Fibroblast of the aortic adventitia (primary cell): ENCODE measurements around the gene KRTAP25-1. TPM values are rescaled to one million over a fixed set of nuclear protein-coding genes. Genes with fewer than 3 reads are reported as not detected.
A peak's percentile ranks its signal among the peaks of the same experiment; 100 is the strongest.

Experiments
- DNase-seq: peaks from one replicate; pipeline ENCODE4 v3.0.0-alpha.2; 2010; ENCODE audit warnings: low read depth
- H3K4me3 ChIP-seq: 2 replicates; pipeline ENCODE4 v1.5.1; 2011; ENCODE audit warnings: low read depth, mild to moderate bottlenecking, control low read depth, low read length, moderate library complexity
- total RNA-seq: library from RNA; depleted of rRNA; stranded (reverse); fragments of >200 nt; gene quantifications from 2 replicates; pipeline ENCODE4 v1.2.3, GENCODE V29; 2012; ENCODE audit warnings: low replicate concordance
- TF ChIP-seq, protein P1 (sequence below): IDR thresholded peaks from 2 replicates; pipeline ENCODE4 v1.5.1; 2011; ENCODE audit warnings: mild to moderate bottlenecking, low read length, control low read depth, inconsistent platforms; ENCODE audit not compliant: insufficient read depth

The KRTAP25-1 gene
- total RNA-seq, 1 donor: not detected

DNA sequence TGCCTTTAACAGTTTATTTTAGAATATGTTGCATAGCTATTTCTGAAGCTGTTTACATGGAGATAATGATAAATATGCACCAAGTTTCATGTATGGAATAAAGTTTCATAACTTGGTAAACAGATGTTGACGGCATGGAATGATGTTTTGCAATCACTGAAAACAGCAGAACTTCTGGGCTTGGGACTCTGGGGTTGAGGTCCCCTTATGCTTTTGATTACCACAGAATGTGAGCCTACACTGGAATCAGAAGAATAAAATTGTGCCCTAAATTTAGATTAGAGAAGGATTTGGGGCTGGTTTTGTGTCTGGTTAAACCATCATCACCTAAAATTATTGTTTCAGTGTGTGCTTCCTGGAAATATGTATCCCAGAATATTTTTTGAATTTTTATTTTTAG, 17.7 kb downstream of the KRTAP25-1 start:
- DNase-seq: no peak
- H3K4me3 ChIP-seq: no peak overlapping the region
- TF ChIP-seq, protein P1, sequence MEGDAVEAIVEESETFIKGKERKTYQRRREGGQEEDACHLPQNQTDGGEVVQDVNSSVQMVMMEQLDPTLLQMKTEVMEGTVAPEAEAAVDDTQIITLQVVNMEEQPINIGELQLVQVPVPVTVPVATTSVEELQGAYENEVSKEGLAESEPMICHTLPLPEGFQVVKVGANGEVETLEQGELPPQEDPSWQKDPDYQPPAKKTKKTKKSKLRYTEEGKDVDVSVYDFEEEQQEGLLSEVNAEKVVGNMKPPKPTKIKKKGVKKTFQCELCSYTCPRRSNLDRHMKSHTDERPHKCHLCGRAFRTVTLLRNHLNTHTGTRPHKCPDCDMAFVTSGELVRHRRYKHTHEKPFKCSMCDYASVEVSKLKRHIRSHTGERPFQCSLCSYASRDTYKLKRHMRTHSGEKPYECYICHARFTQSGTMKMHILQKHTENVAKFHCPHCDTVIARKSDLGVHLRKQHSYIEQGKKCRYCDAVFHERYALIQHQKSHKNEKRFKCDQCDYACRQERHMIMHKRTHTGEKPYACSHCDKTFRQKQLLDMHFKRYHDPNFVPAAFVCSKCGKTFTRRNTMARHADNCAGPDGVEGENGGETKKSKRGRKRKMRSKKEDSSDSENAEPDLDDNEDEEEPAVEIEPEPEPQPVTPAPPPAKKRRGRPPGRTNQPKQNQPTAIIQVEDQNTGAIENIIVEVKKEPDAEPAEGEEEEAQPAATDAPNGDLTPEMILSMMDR: no peak

DNA sequence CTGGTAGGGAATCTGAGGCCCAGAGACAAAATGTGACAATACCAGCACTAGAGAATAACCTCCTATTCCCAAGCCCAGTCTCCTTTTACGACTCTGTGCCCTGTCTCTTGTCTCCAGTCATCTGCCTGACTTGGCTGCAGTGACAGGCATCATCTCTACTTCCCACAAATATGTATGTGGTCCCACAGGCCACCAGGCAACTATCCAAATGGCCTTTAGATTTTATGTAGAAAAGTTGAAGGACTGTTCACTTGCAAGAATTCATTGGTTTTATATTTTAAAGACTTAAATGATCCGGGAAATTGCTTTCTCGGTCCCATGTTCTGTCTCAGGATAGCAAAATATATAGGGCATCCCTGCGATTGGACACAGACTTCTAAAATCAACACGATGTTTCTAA, 18.2 kb downstream of the KRTAP25-1 start:
- H3K4me3 ChIP-seq: no peak overlapping the region
- no peak for DNase-seq
- TF ChIP-seq, protein P1: no peak

DNA sequence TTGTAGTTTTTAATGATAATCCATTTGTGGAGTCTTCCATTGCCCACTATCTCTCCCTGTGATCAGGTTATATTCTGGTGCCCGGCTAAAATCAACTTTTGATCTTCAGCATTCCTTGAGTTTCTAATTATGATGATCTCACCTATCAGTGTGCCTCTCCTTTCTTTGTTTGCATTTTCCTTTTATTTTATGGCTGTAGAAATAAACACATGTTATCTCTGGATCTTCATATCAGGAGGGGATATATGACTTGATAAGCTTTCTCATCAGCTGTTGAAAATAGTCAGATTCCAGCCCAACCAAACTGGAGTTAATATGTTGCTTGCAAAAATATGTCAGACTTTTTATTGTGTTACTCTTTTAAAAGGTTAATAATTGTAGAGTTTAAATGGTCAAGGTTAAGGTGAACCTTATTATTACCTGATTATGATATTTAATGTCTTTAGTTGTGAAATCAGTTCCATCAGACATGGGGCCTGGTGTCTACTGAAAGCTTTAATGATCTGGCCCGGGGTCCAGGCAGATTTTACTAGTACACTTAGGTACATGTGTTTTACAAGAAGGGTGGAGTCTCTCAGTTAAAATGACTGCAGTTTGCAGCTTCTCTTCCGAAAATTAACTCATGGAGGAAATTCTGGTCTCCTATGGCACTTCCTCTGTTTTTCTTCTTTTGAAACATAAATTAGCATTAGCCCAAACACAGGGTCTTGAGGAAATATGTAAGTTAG, 19.3 kb downstream of the KRTAP25-1 start:
- H3K4me3 ChIP-seq: no peak overlapping the region
- no peak for DNase-seq
- TF ChIP-seq, protein P1: no peak

DNA sequence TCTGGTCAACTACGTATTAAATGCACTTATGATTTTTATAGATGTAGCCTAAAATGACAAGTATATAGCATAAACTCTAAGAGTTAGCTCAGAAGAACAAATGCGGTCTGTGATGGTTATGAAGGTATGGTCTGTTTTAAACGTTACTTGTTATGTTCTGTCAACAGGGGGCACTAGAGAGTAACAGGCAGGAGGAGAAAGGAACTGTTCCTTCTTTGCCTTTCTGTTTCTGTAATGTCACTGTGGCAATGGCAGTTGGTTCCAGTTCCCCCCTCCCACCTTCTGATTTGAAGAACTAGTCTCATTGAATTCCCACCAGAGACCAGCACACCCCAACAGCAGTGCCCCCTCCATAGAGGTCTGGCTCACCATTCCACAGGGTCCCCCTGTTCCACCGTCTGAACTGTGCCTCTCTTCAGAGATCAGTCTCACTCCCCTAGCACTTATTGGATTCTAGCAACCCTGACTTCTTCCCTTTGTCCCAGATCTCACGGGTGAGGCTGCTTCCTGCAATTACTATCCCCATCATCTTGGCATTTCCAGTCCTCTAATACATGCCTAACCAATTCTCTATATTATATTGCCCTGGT, 20.6 kb downstream of the KRTAP25-1 start:
- TF ChIP-seq, protein P1: no peak
- H3K4me3 ChIP-seq: no peak overlapping the region
- DNase-seq: no peak

DNA sequence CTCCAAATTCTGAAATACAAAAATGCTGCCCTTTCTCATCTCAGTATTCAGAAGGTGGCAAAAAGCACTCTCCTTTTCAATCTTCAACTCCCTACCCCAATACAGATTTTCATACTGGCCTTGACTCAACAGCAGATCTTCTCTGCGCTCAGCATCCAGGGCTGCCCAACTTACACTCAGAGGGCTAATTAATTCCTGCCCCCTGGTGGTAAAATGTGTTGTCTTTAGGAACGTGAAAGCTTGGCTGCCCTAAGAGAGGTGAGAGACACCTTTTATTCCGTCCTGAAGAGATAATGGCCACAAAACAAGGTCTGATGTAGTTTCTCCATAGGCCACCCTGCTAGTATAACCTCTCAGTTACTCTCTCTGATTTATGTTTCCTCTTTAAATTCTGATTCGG, 31.5 kb downstream of the KRTAP25-1 start:
- no peak overlapping the region for H3K4me3 ChIP-seq
- TF ChIP-seq, protein P1: no peak
- peak; percentile 2 for DNase-seq

DNA sequence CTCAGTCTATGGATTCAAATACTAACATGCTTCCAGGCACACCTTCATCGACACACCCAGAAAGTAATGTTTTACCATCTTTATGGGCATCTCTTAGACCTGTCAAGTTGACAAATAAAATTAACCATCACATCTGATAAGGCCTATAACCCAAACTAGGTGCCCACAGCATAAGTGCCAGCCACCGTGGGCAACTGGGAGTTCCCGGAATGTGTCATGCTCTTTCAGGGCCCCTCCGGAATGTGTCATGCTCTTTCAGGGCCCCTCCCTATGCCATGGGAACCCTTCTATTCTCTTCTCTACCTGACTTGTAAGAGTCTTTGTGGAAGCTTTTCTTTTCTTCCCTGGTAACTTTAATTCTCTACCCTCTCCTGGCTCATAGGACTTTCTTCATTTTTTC, 33.2 kb downstream of the KRTAP25-1 start:
- H3K4me3 ChIP-seq: no peak overlapping the region
- TF ChIP-seq, protein P1: no peak
- DNase-seq: no peak

DNA sequence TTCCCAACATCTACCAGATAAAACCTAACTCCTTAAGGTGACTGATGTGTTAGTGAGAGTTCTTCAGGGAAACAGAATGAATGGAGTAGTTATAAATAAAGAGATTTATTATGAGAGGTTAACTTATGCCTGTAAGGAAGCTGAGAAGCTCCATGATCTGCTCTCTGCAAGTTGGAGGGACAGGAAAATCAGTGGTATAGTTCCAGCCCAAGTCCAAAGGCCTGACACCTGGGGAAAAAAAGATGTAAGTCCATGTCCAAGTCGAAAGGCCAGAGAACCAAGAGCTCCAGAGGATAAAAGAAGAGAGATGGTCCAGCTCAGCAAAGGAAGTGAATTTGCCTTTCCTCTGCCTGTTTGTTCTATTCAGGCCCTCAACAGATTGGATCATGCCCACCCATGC, 33.6 kb downstream of the KRTAP25-1 start:
- no peak for DNase-seq
- H3K4me3 ChIP-seq: no peak overlapping the region
- TF ChIP-seq, protein P1: no peak
